Activated CD4-positive, alpha-beta T cell treated with anti-CD3 and anti-CD28 coated beads, Interleukin-2, Interleukin-4, amounts not matched to agents 100 ng/mL and 50 ng/mL, durations not matched to agents 16 hours and 8 hours (primary cell): ENCODE data around the gene NAV2.
A peak's percentile ranks its signal among the peaks of the same experiment; 100 is the strongest.

Experiments used
- DNase-seq: peaks from one replicate; pipeline ENCODE4 v3.0.0-alpha.2; 2020; ENCODE audit warnings: low spot score

The NAV2 gene

DNA sequence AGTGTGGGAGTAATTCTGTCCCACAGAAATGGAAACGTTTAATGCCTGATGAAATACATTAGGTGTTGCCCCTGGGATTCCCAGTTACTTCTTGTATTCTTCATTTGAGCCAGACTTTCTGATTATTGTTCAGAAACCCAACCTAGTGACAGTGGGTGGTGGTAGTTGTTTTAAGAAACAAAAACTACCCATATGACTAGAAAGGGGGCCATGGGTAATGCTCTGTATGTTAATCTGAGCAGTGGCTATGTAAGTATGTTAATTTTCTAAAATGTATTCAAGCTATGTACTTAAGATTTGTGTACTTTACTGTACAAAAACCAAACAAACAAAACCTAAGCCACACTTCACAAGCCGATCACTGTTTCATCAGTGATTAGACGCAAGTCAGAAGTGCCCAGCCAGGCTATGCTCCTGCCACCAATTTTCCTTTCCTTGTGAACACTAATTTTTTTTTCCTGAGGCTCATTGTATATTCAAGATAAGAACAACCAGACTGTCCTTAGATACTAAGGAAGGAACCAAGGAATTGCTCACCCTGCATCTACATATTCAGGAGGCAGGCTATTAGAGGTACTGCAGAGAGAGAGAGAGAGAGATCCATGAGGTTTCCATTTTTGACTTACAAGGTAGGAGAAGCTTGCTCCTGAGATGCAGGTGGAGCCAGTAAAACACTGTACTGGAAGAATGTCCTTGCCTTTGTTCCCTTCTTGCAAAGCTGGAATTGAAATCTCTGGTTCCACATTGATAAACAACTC, 324.9 kb downstream of the NAV2 start:
- DNase-seq: peak; percentile 29

DNA sequence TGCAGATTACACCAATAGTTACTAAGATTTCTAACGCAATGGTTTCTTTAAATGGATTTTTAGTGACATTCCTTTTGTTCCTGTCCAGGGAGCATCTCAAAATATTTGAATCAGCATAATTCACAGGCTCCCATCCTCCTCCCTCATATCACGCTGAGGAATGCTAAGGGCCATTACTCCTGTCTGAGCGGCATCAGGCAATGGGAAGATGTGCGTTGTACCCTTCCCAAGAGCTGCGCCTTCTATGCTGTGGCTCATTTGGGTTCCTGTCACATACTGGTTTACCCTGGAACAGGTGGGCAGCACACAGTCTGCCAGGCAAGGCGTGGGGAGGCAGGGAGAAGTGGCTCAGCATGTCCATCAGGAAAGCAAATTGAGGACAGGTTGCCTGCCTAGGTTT, 325.8 kb downstream of the NAV2 start:
- DNase-seq: no peak

GRCh38 chr11:20038972-20039371, 326.3 kb downstream of the NAV2 start:
- no peak for DNase-seq

GRCh38 chr11:20041499-20041898, 328.9 kb downstream of the NAV2 start:
- DNase-seq: no peak

GRCh38 chr11:20042045-20042639, 329.5 kb downstream of the NAV2 start:
- no peak for DNase-seq

- no peak for DNase-seq
Measured at GRCh38 chr11:20042811-20043341, 330.2 kb downstream of the NAV2 start.

- DNase-seq: no peak
Measured at GRCh38 chr11:20043992-20044391, 331.4 kb downstream of the NAV2 start.

DNA sequence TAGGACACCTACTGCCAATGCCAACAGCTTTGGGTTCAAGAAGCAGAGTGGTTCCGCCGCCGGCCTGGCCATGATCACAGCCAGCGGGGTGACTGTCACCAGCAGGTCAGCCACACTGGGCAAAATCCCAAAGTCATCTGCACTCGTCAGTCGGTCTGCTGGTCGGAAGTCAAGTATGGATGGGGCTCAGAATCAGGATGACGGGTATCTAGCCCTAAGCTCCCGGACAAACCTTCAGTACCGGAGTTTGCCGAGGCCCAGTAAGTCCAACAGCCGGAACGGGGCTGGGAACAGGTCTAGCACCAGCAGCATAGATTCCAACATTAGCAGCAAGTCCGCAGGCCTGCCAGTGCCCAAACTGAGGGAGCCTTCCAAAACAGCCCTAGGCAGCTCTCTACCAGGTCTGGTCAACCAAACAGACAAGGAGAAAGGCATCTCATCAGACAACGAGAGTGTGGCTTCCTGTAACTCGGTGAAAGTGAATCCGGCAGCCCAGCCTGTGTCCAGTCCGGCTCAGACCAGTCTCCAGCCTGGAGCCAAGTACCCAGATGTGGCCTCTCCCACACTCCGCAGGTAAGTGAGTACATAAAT, 332.6 kb downstream of the NAV2 start:
- DNase-seq: no peak

DNA sequence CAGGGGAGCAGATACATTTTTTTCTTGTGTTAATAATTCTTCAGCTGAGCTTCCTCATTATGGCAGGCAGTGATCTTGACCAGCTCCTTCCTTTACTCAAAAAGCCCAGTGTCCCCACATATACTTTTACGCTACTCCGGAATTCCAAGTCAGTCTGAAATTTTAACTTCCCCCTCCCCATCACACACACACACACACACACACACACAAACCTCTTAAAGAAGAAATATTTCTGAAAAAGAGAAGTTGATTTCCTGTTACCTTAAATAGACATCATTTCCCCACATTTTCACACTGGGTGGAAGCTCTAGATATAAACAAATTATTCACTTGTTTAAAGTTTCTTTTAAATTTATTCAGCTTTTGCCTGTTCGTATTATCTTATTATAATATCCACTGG, 333.8 kb downstream of the NAV2 start:
- no peak for DNase-seq

GRCh38 chr11:20047006-20047768, 334.6 kb downstream of the NAV2 start:
- no peak for DNase-seq

DNA sequence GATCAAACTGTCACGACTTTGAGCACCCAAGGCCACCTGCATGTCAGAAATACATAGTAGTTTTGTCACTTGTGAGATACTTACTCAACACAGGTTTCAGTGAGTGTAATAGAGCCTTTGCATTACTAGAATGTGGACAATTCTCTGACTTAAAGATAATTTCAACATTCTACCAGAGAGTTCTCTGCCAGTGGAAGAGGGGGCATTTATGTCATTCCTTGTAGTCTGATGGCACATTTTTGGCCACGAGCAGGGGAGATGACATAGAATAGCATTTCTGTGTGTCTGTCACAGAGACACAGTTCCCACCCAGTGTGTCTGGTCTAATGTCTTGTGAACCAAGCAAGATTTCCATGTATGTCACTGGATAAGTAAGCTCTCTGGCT, 335.1 kb downstream of the NAV2 start:
- DNase-seq: no peak

- DNase-seq: no peak
Measured at GRCh38 chr11:20048246-20048645, 335.6 kb downstream of the NAV2 start.

- DNase-seq: no peak
Measured at GRCh38 chr11:20048707-20049106, 336.1 kb downstream of the NAV2 start.

DNA sequence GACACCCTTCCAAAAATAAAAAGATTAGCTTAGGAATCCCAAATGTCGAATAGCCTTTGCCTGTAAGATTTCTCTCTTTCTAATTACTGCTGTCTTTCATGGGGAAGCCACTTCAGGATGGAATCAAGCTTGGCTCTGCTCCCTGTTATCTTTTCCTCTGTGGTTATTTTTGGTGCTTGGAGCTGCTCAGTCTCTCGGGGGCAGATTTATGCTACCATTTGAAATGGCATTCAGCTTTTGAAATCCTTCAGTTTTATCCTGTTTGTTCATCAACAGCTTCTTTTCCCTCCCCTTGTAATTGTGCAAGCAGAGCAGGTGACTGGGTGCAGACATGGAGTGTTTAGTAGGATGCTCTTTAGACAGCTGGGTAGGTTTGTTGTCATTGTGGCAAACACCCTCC, 336.6 kb downstream of the NAV2 start:
- DNase-seq: no peak

- DNase-seq: no peak
Measured at GRCh38 chr11:20050048-20050447, 337.4 kb downstream of the NAV2 start.

DNA sequence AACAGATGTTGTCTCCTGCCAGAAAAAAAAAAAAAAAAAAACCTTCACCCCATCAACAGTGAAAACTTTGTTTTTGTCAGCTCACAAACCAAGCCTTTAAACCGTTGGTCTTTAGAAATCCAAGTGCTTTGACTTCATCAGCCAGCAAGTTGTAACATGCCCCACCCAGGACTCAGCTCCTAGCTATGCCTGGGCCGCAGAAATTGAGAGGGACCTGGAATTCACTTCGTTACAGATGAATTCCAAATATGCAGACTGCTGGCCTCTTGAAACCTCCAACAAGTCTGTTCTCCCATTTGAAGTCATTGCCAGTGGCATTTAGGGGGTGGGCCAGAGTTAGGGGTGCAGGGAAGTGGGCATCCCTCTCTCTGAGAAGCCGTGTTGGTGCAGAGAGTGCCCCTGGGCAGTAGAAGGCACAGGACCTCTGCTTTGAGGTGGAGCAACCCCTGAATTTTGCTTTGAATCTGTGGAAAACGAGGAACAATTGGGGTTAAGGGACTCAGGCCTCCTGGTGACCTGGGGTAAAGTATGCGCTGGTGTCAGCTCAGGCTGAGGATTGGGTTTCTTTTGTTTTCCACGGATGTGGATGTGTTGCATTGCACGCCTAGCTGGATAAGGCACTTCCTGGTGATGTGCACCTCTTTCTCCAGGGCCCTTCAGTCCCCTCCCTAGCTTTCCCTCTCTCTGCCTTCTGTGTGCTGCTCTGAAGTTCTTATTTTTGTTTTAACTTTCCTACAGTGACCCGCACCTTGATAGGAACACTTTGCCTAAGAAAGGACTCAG, 338.1 kb downstream of the NAV2 start:
- no peak for DNase-seq

DNA sequence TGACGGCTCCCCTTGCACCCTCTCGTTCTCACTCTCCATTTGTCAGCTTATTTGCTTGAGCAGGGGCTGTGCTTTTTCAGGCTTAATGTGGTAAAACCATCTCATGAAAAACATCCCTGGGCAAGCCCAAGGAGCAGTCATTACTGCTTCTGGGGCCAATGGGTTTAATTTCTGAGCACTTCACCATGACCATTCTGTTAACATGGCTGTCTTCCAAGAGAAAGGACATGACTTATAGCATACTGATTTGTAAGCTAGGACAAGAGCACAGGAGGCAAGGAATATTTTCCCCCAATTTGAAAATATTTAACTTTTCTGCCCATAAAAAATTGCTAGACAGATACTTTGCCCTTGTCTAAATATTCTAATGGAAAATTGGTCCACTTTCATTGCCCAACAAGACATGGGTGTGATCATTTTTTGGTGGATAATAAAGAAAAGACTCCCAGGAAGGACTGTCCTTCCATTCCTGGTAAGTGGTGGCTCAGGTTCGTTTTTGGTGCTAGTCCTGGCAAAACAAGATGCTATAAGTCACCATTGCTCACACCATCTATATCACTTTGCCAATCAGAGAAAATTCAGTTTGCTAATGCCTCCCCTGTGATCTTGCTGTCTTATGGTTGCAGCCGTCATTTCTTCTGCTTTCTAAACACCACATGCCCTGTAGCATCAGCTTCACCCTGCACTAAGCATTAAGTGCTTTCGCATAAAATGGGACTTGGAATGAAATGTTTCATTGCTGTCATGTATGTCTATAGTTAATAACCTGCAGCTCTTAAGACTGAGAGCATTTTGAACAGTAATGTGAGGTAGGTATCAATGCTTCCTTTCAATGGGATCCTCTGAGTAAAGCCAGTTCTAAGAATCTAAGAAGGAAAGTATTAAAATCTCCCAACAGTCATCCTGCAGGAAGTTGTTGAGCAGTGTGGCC, 339.1 kb downstream of the NAV2 start:
- no peak for DNase-seq

- no peak for DNase-seq
Measured at GRCh38 chr11:20053572-20053971, 340.9 kb downstream of the NAV2 start.

GRCh38 chr11:20054584-20054983, 341.9 kb downstream of the NAV2 start:
- no peak for DNase-seq

DNA sequence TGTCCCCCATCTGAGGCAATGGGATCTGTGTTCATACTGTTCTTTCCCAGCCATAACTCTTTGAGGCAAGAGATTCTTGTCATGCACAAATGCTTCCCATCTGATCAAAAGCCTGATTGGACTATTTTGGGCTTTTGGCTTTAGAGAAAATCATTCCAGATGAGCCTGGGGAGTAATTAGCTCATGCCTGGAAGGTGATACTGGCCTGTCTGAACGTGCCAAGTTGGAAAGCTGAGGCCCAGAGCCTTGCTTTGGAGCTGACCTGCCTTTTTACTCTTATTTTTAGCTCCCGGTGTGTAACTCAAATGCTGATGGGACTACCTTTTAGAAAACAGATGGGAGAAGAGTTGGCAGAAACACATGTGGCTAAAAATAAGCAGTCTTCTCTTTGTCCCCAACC, 342.7 kb downstream of the NAV2 start:
- DNase-seq: no peak
